GM21529 (cell line): ENCODE data around the gene LHX4.
"Not testable (repeated sequence)": the region's sequence is repeated elsewhere in the genome, so short reads cannot be mapped to it uniquely, and the experiment has no call there.

Source experiments
- ATAC-seq: cut with Tn5 transposase; IDR thresholded peaks from one replicate; pipeline ENCODE4 v1.9.1; 2021; ENCODE audit not compliant: unreplicated experiment

The LHX4 gene

GRCh38 chr1:180196436-180197003 lies 33.5 kb upstream of the LHX4 start:
- no peak for ATAC-seq

GRCh38 chr1:180197231-180197630 lies 32.8 kb upstream of the LHX4 start:
- no peak for ATAC-seq

GRCh38 chr1:180198196-180198595 lies 31.9 kb upstream of the LHX4 start:
- no peak for ATAC-seq

GRCh38 chr1:180198611-180199010 lies 31.5 kb upstream of the LHX4 start:
- ATAC-seq, result no peak

- ATAC-seq, result no peak
Observed at GRCh38 chr1:180199018-180199417, 31.0 kb upstream of the LHX4 start.

GRCh38 chr1:180201451-180202200 lies 28.4 kb upstream of the LHX4 start:
- no peak for ATAC-seq

GRCh38 chr1:180202588-180202987 lies 27.5 kb upstream of the LHX4 start:
- ATAC-seq, result not testable (repeated sequence)

GRCh38 chr1:180204231-180204630 lies 25.8 kb upstream of the LHX4 start:
- no peak for ATAC-seq

- no peak for ATAC-seq
Observed at GRCh38 chr1:180206581-180206980, 23.5 kb upstream of the LHX4 start.

GRCh38 chr1:180208264-180208663 lies 21.8 kb upstream of the LHX4 start:
- no peak for ATAC-seq

- ATAC-seq, result no peak
Observed at GRCh38 chr1:180210008-180210620, 19.9 kb upstream of the LHX4 start.

- no peak for ATAC-seq
Observed at GRCh38 chr1:180211156-180211859, 18.8 kb upstream of the LHX4 start.

GRCh38 chr1:180211860-180212229 lies 18.2 kb upstream of the LHX4 start:
- ATAC-seq, result no peak

GRCh38 chr1:180213401-180214170 lies 16.5 kb upstream of the LHX4 start:
- ATAC-seq, result no peak

GRCh38 chr1:180215856-180216625 lies 14.0 kb upstream of the LHX4 start:
- no peak for ATAC-seq

- ATAC-seq, result no peak
Observed at GRCh38 chr1:180217006-180217405, 13.1 kb upstream of the LHX4 start.

- ATAC-seq, result no peak
Observed at GRCh38 chr1:180218806-180219765, 11.0 kb upstream of the LHX4 start.

GRCh38 chr1:180219776-180220175 lies 10.3 kb upstream of the LHX4 start:
- ATAC-seq, result no peak

- no peak for ATAC-seq
Observed at GRCh38 chr1:180221462-180221861, 8.6 kb upstream of the LHX4 start.
